ENCODE data around the gene RASL12. TPM values are rescaled to one million over a fixed set of nuclear protein-coding genes. Genes with fewer than 3 reads are reported as not detected.
"Not testable (repeated sequence)": the region's sequence is repeated elsewhere in the genome, so short reads cannot be mapped to it uniquely, and the experiment has no call there.

The RASL12 gene
- total RNA-seq, 1 donor from 2014 or later = 15.1 TPM

DNA sequence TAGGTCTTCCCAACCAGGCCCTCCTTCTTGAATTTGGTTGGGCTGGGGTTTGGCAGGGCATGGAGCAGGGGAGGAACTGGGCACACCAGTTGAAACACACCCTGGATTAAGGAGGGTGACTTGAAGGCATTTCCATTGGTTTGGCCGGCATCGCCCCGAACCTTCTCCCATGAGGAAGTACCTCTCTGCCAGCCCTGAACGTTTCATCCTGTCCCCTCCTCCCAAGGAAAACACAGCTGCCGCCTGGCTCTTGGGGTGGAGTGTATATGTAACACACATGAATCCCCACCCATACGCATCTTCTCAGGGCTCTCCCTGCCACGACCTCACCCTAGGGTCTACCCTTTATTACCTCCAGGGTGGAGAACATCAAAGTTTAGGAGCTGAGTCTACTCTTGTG lies 32.7 kb upstream of the RASL12 start:
- H3K36me3 ChIP-seq (ENCODE audit: control insufficient read depth in 3 of 3, insufficient read depth in 3 of 3, low read length in 3 of 3) = peaks cover 34 to 39% (median 38%) of the 10 kb centered on the region in 3 donors
- H3K4me3 ChIP-seq (ENCODE audit: low read length in 3 of 3) = no peak overlapping the region
- H3K9me3 ChIP-seq (ENCODE audit: control insufficient read depth in 3 of 3, low read length in 3 of 3) = no peaks in the 10 kb centered on the region
- peak overlapping the region in 1 of 3 donors; percentile 14 for H3K9ac ChIP-seq (ENCODE audit: low read depth in 1 of 3, low read length in 3 of 3)
- peaks cover 4 to 16% (median 13%) of the 10 kb centered on the region in 3 donors for H3K4me1 ChIP-seq (ENCODE audit: control insufficient read depth in 3 of 3, insufficient read depth in 3 of 3, low read length in 3 of 3)
- H3K27ac ChIP-seq (ENCODE audit: low read depth, low read length) = no peak overlapping the region
- no peaks in the 10 kb centered on the region for H3K27me3 ChIP-seq (ENCODE audit: control insufficient read depth in 3 of 3, insufficient read depth in 3 of 3, low read length in 3 of 3)

DNA sequence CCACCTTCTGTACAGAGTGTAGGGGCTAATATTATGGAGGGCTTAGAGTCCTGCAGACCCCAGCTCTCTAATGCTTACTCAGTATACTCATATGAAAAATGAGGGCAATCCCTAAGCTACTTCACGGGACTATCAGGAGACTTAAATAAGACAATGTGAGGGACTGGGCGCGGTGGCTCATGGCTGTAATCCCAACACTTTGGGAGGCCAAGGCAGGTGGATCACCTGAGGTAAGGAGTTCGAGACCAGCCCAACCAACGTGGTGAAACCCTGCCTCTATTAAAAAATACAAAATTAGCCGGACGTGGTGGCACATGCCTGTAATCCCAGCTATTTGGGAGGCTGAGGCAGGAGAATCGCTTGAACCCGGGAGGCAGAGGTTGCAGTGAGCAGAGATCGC lies 32.0 kb upstream of the RASL12 start:
- H3K4me3 ChIP-seq (ENCODE audit: low read length in 3 of 3); H3K9ac ChIP-seq (ENCODE audit: low read depth in 1 of 3, low read length in 3 of 3); H3K9me3 ChIP-seq (ENCODE audit: control insufficient read depth in 3 of 3, low read length in 3 of 3); H3K27ac ChIP-seq (ENCODE audit: low read depth, low read length); H3K27me3 ChIP-seq (ENCODE audit: control insufficient read depth in 3 of 3, insufficient read depth in 3 of 3, low read length in 3 of 3): not testable (repeated sequence)
- Histone ChIP-seq H3K4me1 (ENCODE audit: control insufficient read depth in 3 of 3, insufficient read depth in 3 of 3, low read length in 3 of 3) (peaks cover 4 to 20% (median 17%) of the 10 kb centered on the region in 3 donors), H3K36me3 (ENCODE audit: control insufficient read depth in 3 of 3, insufficient read depth in 3 of 3, low read length in 3 of 3) (peaks cover 30 to 38% (median 33%) of the 10 kb centered on the region in 3 donors)

DNA sequence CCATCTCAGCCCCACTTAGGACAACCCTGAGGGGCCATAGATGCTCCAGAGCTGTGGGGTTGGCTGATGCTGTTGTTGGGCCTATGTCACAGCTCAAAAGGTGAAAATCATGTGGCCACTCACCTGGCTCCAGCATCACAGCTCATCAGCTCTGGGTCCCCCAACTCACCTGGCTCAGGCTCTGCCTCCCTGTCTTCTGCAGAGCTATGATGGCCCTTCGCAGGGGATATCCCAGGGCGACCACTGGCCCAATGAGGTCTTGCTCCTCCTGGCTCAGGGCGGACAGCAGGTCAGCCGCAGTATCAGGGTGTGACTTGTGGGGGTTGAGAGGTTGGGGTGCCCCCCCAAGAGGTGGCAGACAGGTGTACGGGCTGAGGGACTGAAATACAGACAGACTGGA lies 31.5 kb upstream of the RASL12 start:
- H3K9me3 ChIP-seq (ENCODE audit: control insufficient read depth in 3 of 3, low read length in 3 of 3) = no peaks in the 10 kb centered on the region
- peaks cover 30 to 38% (median 33%) of the 10 kb centered on the region in 3 donors for H3K36me3 ChIP-seq (ENCODE audit: control insufficient read depth in 3 of 3, insufficient read depth in 3 of 3, low read length in 3 of 3)
- no peaks in the 10 kb centered on the region for H3K27me3 ChIP-seq (ENCODE audit: control insufficient read depth in 3 of 3, insufficient read depth in 3 of 3, low read length in 3 of 3)
- H3K9ac ChIP-seq (ENCODE audit: low read depth in 1 of 3, low read length in 3 of 3) = no peak overlapping the region
- peaks cover 8 to 25% (median 19%) of the 10 kb centered on the region in 3 donors for H3K4me1 ChIP-seq (ENCODE audit: control insufficient read depth in 3 of 3, insufficient read depth in 3 of 3, low read length in 3 of 3)
- H3K27ac ChIP-seq (ENCODE audit: low read depth, low read length) = no peak overlapping the region
- no peak overlapping the region for H3K4me3 ChIP-seq (ENCODE audit: low read length in 3 of 3)

DNA sequence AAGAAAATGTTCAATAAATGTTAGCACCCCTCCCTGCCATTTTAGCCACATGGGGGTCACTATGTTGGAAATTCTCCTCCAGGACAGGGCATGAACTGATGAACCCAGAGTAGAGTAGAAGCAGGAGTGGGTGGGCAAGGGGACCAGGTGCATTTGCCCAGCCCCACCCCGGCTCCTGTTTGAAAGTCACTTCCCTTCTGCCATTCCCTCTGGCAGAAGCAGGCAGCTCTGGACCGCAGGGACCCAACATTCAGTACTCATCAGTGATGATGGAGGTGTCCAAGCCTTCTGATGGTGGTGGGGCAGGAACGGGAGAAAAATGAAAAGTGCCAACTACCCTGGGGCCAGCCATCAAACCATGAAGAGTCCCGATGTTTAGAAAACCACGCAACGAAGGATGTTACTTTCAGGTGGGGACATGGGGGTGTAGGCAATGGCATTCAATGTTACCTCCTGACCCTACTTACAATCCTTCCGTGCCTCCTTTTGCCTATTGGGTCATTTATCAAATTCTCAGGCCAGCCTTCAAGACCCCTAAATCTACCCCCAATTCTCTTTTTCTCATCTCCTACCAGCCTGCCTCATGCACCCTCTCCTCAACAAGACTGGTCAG lies 30.0 kb upstream of the RASL12 start:
- Histone ChIP-seq H3K4me3 (ENCODE audit: low read length in 3 of 3) (no peak overlapping the region), H3K27ac (ENCODE audit: low read depth, low read length) (no peak overlapping the region), H3K27me3 (ENCODE audit: control insufficient read depth in 3 of 3, insufficient read depth in 3 of 3, low read length in 3 of 3) (no peaks in the 10 kb centered on the region), H3K9me3 (ENCODE audit: control insufficient read depth in 3 of 3, low read length in 3 of 3) (no peaks in the 10 kb centered on the region), H3K36me3 (ENCODE audit: control insufficient read depth in 3 of 3, insufficient read depth in 3 of 3, low read length in 3 of 3) (peaks cover 29 to 36% (median 34%) of the 10 kb centered on the region in 3 donors), H3K4me1 (ENCODE audit: control insufficient read depth in 3 of 3, insufficient read depth in 3 of 3, low read length in 3 of 3) (peaks cover 8 to 26% (median 19%) of the 10 kb centered on the region in 3 donors), H3K9ac (ENCODE audit: low read depth in 1 of 3, low read length in 3 of 3) (no peak overlapping the region)

DNA sequence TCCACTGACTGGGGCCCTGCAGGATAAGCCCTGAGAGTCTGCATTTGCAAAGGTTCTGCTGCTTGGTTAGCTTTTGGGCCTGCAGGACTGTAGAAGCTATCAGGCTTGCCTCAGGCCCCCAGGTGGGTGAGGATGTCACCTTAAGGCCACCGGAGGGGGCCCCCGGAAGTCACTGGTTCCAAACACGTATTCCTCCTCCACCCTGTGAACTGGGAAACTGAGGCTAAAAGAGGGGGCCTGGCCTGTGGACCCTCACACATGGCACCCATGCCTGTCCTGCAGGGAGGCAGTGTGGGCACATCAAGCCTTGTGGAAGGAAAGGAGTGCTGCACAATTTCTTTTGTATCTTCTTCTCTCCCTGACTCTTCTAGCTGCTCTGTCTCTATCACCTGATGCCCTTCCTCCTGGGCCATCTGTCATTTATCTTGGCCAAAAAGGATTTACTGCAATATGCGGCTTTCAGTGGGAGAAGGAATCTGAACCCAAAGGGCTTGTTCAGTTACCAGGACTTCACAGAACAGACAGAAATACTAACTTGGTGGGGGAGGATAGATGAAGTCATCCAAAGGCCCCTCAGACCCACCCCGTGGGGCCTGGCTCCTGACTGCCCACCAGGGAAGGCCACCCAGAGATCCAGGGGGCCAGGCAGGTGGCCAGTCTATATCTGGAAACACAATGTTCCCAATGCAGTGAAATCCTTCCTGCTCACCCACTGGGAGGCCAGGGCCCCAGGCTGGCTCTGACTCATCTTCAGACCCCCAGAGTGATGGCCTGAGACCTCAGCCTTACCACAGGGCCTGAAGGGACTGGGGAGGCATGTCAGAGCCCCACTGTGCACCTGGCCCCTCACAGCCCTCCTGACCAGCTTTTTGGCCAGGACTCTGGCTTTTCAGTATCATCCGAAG lies 28.9 kb upstream of the RASL12 start:
- Histone ChIP-seq H3K9ac (ENCODE audit: low read depth in 1 of 3, low read length in 3 of 3) (peak overlapping the region in 2 of 3 donors; percentile 40 to 63), H3K36me3 (ENCODE audit: control insufficient read depth in 3 of 3, insufficient read depth in 3 of 3, low read length in 3 of 3) (peaks cover 24 to 36% (median 35%) of the 10 kb centered on the region in 3 donors), H3K4me1 (ENCODE audit: control insufficient read depth in 3 of 3, insufficient read depth in 3 of 3, low read length in 3 of 3) (peaks cover 8 to 29% (median 19%) of the 10 kb centered on the region in 3 donors), H3K9me3 (ENCODE audit: control insufficient read depth in 3 of 3, low read length in 3 of 3) (no peaks in the 10 kb centered on the region), H3K27ac (ENCODE audit: low read depth, low read length) (no peak overlapping the region), H3K4me3 (ENCODE audit: low read length in 3 of 3) (no peak overlapping the region), H3K27me3 (ENCODE audit: control insufficient read depth in 3 of 3, insufficient read depth in 3 of 3, low read length in 3 of 3) (no peaks in the 10 kb centered on the region)

DNA sequence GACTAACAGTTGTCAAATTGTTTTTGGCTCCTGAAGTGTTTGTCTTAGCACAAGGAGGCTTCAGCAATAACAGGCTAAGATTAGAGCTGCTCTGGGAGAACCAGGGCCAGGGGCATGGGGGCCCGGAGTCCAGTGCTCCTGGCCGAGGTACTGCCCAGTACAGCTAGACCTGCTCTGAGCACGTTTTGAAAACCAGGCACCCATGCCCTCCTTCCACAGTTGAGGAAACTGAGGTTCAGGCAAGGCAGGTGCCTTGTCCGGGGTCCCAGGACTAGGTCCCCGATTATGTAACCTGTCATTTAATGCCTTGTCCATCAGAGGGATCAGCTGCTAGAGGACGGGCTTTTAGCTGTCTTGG lies 27.9 kb upstream of the RASL12 start:
- H3K9me3 ChIP-seq (ENCODE audit: control insufficient read depth in 3 of 3, low read length in 3 of 3) = no peaks in the 10 kb centered on the region
- H3K27ac ChIP-seq (ENCODE audit: low read depth, low read length) = no peak overlapping the region
- H3K9ac ChIP-seq (ENCODE audit: low read depth in 1 of 3, low read length in 3 of 3) = no peak overlapping the region
- H3K27me3 ChIP-seq (ENCODE audit: control insufficient read depth in 3 of 3, insufficient read depth in 3 of 3, low read length in 3 of 3) = no peaks in the 10 kb centered on the region
- H3K4me3 ChIP-seq (ENCODE audit: low read length in 3 of 3) = no peak overlapping the region
- H3K36me3 ChIP-seq (ENCODE audit: control insufficient read depth in 3 of 3, insufficient read depth in 3 of 3, low read length in 3 of 3) = peaks cover 24 to 32% (median 28%) of the 10 kb centered on the region in 3 donors
- peaks cover 6 to 23% (median 19%) of the 10 kb centered on the region in 3 donors for H3K4me1 ChIP-seq (ENCODE audit: control insufficient read depth in 3 of 3, insufficient read depth in 3 of 3, low read length in 3 of 3)

DNA sequence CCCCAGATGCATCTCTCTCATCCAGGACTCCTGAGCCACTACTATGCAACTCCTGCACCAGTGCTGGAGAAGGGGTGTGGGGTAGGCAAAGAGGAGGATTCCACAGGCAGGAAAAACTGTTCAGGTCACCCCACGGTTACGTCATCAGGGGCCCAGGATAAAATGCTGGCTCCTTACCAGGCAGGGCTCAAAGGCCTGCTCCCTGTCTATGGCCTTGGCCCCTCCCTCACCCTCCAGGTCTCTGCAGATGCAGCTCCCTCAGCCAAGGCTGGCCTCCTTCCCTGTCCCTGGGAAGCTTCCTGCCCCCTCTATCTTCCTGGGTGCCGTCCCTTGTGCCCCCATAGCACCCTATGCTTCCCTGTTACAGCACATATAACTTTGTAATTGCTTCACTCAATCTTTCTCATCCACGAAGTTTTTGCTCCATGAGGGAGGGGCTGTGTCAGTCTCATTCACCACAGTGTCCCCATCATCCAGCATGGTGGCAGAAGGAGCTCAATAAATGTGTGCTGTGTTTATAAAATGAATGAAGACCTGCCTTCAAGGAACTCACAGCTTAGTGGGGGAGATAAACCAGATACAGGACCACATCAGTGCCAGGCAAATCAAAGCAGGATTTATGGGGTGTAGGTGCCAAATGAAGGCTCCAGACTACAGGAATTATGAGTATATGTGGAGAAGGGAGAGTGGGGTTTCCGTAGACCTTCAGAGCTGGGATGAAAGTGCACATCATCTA lies 27.4 kb upstream of the RASL12 start:
- Histone ChIP-seq H3K4me1 (ENCODE audit: control insufficient read depth in 3 of 3, insufficient read depth in 3 of 3, low read length in 3 of 3) (peaks cover 9 to 23% (median 19%) of the 10 kb centered on the region in 3 donors), H3K9ac (ENCODE audit: low read depth in 1 of 3, low read length in 3 of 3) (no peak overlapping the region), H3K27ac (ENCODE audit: low read depth, low read length) (no peak overlapping the region)

DNA sequence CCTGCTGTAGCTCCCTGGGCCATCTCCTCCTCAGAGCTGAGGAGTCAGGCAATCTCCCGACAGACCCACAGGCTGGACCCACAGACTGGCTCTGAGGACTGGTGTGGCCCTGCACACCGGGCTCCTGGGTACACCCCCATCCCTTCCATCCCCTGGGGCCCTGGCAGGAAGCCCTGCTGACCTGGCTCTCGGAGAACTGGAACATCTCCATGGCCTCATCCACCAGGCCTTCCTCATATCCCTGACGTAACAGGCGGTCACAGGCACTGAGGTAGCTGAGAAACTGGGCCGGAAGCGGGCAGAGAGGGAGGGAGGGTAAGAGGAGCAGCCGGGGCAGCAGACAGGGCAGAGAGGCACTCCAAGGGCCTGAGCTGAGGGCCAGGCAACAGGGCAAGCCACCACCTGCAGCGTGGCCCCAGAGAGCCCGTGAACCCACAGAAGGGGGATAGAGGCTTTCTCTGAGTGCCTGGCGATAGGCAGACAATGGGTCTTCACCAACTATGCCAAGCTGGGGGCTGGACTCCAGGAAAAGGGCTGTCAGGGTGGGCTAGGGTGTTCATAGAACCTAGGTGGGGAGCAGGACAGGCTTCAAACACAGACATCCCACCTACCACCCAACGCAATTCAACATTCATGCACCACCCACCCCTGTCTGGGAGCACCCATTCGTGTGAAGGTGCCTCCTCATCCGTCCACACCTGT lies 26.7 kb upstream of the RASL12 start:
- Histone ChIP-seq H3K27me3 (ENCODE audit: control insufficient read depth in 3 of 3, insufficient read depth in 3 of 3, low read length in 3 of 3) (no peaks in the 10 kb centered on the region), H3K4me1 (ENCODE audit: control insufficient read depth in 3 of 3, insufficient read depth in 3 of 3, low read length in 3 of 3) (peaks cover 15 to 29% (median 22%) of the 10 kb centered on the region in 3 donors), H3K9ac (ENCODE audit: low read depth in 1 of 3, low read length in 3 of 3) (no peak overlapping the region), H3K27ac (ENCODE audit: low read depth, low read length) (no peak overlapping the region), H3K36me3 (ENCODE audit: control insufficient read depth in 3 of 3, insufficient read depth in 3 of 3, low read length in 3 of 3) (peaks cover 20 to 21% (median 20%) of the 10 kb centered on the region in 3 donors), H3K9me3 (ENCODE audit: control insufficient read depth in 3 of 3, low read length in 3 of 3) (no peaks in the 10 kb centered on the region), H3K4me3 (ENCODE audit: low read length in 3 of 3) (no peak overlapping the region)

More for the DNA sequence above, 27.4 kb upstream of the RASL12 start:
- no peaks in the 10 kb centered on the region for H3K9me3 ChIP-seq (ENCODE audit: control insufficient read depth in 3 of 3, low read length in 3 of 3)
- H3K4me3 ChIP-seq (ENCODE audit: low read length in 3 of 3) = no peak overlapping the region
- peaks cover 23 to 26% (median 24%) of the 10 kb centered on the region in 3 donors for H3K36me3 ChIP-seq (ENCODE audit: control insufficient read depth in 3 of 3, insufficient read depth in 3 of 3, low read length in 3 of 3)
- no peaks in the 10 kb centered on the region for H3K27me3 ChIP-seq (ENCODE audit: control insufficient read depth in 3 of 3, insufficient read depth in 3 of 3, low read length in 3 of 3)

DNA sequence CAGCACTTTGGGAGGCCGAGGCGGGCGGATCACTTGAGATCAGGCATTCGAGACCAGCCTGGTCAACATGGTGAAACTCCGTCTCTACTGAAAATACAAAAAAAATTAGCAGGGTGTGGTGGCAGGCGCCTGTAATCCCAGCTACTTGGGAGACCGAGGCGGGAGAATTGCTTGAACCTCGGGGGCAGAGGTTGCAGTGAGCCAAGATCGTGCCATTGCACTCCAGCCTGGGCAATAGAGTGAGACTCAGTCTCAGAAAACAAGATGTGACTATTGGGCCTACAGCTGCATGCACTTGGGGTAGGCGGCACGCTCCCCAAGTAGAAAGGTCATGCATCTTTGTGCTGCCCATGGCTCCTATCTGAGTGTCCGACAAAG lies 26.0 kb upstream of the RASL12 start:
- not testable (repeated sequence) for H3K27ac ChIP-seq (ENCODE audit: low read depth, low read length); H3K9ac ChIP-seq (ENCODE audit: low read depth in 1 of 3, low read length in 3 of 3); H3K9me3 ChIP-seq (ENCODE audit: control insufficient read depth in 3 of 3, low read length in 3 of 3); H3K4me3 ChIP-seq (ENCODE audit: low read length in 3 of 3); H3K27me3 ChIP-seq (ENCODE audit: control insufficient read depth in 3 of 3, insufficient read depth in 3 of 3, low read length in 3 of 3)
- Histone ChIP-seq H3K36me3 (ENCODE audit: control insufficient read depth in 3 of 3, insufficient read depth in 3 of 3, low read length in 3 of 3) (peaks cover 13 to 15% (median 14%) of the 10 kb centered on the region in 3 donors), H3K4me1 (ENCODE audit: control insufficient read depth in 3 of 3, insufficient read depth in 3 of 3, low read length in 3 of 3) (peaks cover 21 to 36% (median 27%) of the 10 kb centered on the region in 3 donors)
